ENCODE data around the gene PIP5K1B. TPM values are rescaled to one million over a fixed set of nuclear protein-coding genes. Genes with fewer than 3 reads are reported as not detected.

PIP5K1B gene
- total and polyA plus RNA-seq, 2 donors (not counting 3 experiments of a cell fraction or from before 2014, with no cell fraction given): 0.27 TPM; not detected in 1

DNA sequence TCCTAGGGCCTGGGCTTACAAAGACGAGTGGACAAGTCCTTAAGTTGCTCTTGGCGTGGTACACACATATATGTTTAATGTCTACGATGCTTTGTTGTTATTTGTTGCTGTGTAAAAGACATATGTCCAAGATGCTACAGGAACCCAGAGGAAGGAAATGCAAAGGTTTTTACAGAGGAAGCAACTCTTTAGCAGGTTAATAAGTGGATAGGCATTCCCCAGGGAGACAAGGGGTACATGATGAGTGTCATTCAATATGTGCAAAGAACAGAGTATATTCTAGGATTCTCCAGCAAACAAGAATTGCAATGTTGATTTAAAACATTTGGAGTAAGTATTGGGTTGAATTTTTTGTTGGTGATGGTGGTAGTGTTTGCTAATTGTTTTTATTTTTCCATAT lies 92.1 kb downstream of the PIP5K1B start:
- Histone ChIP-seq H3K4me1 (ENCODE audit: control insufficient read depth, extremely low read depth, insufficient read depth, low read length) (no peaks in the 10 kb centered on the region), H4K20me1 (replicated peaks; ENCODE audit: control insufficient read depth, extremely low read depth, insufficient read depth, low read length) (peaks cover 1% of the 10 kb centered on the region), H3K9me3 (replicated peaks; ENCODE audit: control insufficient read depth, insufficient read depth, low read length) (no peaks in the 10 kb centered on the region), H3K4me2 (ENCODE audit: insufficient read depth, low read length) (no peak overlapping the region), H3K79me2 (ENCODE audit: control insufficient read depth, insufficient read depth, low read length) (no peaks in the 10 kb centered on the region), H3K27me3 (ENCODE audit: control insufficient read depth in 2 of 2, insufficient read depth in 2 of 2, low read length in 2 of 2) (peaks cover 21 to 33% of the 10 kb centered on the region in 2 experiments), H2AFZ (ENCODE audit: low read depth, low read length) (no peak overlapping the region), H3K4me3 (replicated peaks in 1 of 3; ENCODE audit: insufficient read depth in 1 of 3, low read depth in 1 of 3, low read length in 3 of 3) (no peak overlapping the region), H3K36me3 (ENCODE audit: control insufficient read depth in 2 of 2, extremely low read depth in 1 of 2, insufficient read depth in 2 of 2, low read length in 2 of 2) (no peaks in the 10 kb centered on the region), H3K9me1 (replicated peaks; ENCODE audit: control insufficient read depth, extremely low read depth, insufficient read depth, low read length) (no peaks in the 10 kb centered on the region), H3K27ac (ENCODE audit: insufficient read depth, low read depth, low read length) (no peak overlapping the region), H3K9ac (replicated peaks; ENCODE audit: extremely low read depth, insufficient read depth, low read length) (no peak overlapping the region)
- no peak for TF ChIP-seq EZH2 (IDR thresholded peaks at IDR 0.05; ENCODE audit: borderline replicate concordance, low read depth, low read length, severe bottlenecking)
- no peak for TF ChIP-seq POLR2A (IDR thresholded peaks at IDR 0.05; ENCODE audit: low read depth, low read length)
- TF ChIP-seq JUN (IDR thresholded peaks at IDR 0.05; ENCODE audit: borderline replicate concordance, insufficient read depth, insufficient read length, low read depth): no peak
- no peak for TF ChIP-seq POLR2AphosphoS5 (IDR thresholded peaks at IDR 0.05; ENCODE audit: insufficient read depth, low read depth, low read length)
- TF ChIP-seq, protein P1, sequence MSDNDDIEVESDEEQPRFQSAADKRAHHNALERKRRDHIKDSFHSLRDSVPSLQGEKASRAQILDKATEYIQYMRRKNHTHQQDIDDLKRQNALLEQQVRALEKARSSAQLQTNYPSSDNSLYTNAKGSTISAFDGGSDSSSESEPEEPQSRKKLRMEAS (IDR thresholded peaks at IDR 0.05; ENCODE audit: insufficient read depth, insufficient read length): no peak
- no peak for TF ChIP-seq FOS (IDR thresholded peaks at IDR 0.05; ENCODE audit: borderline replicate concordance, insufficient read depth, low read length)
- no peak for TF ChIP-seq MYC (IDR thresholded peaks at IDR 0.05; ENCODE audit: low read depth, low read length)
- no peak for TF ChIP-seq GATA2 (IDR thresholded peaks at IDR 0.05; ENCODE audit: insufficient read depth, insufficient read length, low read depth, low read length)
- TF ChIP-seq, protein P2, sequence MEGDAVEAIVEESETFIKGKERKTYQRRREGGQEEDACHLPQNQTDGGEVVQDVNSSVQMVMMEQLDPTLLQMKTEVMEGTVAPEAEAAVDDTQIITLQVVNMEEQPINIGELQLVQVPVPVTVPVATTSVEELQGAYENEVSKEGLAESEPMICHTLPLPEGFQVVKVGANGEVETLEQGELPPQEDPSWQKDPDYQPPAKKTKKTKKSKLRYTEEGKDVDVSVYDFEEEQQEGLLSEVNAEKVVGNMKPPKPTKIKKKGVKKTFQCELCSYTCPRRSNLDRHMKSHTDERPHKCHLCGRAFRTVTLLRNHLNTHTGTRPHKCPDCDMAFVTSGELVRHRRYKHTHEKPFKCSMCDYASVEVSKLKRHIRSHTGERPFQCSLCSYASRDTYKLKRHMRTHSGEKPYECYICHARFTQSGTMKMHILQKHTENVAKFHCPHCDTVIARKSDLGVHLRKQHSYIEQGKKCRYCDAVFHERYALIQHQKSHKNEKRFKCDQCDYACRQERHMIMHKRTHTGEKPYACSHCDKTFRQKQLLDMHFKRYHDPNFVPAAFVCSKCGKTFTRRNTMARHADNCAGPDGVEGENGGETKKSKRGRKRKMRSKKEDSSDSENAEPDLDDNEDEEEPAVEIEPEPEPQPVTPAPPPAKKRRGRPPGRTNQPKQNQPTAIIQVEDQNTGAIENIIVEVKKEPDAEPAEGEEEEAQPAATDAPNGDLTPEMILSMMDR (IDR thresholded peaks at IDR 0.05; ENCODE audit: extremely low read depth in 1 of 2, insufficient read depth in 1 of 2, low read depth in 1 of 2, low read length in 2 of 2): no peak
- intact Hi-C loops (cut with micrococcal nuclease) (no loop called here), dilution Hi-C loops (cut with MboI; ENCODE audit: extremely low pct_ligation_motif_present, low sequenced_read_pairs) (no loop called here)
- DNase-seq (ENCODE audit: low read depth, low spot score): no peak
- CTCF ChIA-PET: no interaction called here
- POLR2A ChIA-PET: no interaction called here
- no TSS peak for BruUV-seq (replicated peaks)
- no peak for FAIRE-seq
